Measurements from ENCODE around the gene KCNQ1OT1.

- no peak for TF ChIP-seq CTCF (IDR thresholded peaks at IDR 0.05)
- no peak for TF ChIP-seq POLR2A (IDR thresholded peaks at IDR 0.05)
- TF ChIP-seq POLR2AphosphoS5 (IDR thresholded peaks at IDR 0.05; ENCODE audit: insufficient read depth in 1 of 2, low read depth in 1 of 2): no peak
Observed at GRCh38 chr11:2714871-2715270, 15.1 kb upstream of the KCNQ1OT1 start.
